ENCODE measurements around the gene SYNPO2. TPM values are rescaled to one million over a fixed set of nuclear protein-coding genes. Genes with fewer than 3 reads are reported as not detected.

SYNPO2 gene
- total and polyA plus RNA-seq, 2 donors (not counting 1 experiment from before 2014, with no cell fraction given), result 0.03 to 0.20 TPM

DNA sequence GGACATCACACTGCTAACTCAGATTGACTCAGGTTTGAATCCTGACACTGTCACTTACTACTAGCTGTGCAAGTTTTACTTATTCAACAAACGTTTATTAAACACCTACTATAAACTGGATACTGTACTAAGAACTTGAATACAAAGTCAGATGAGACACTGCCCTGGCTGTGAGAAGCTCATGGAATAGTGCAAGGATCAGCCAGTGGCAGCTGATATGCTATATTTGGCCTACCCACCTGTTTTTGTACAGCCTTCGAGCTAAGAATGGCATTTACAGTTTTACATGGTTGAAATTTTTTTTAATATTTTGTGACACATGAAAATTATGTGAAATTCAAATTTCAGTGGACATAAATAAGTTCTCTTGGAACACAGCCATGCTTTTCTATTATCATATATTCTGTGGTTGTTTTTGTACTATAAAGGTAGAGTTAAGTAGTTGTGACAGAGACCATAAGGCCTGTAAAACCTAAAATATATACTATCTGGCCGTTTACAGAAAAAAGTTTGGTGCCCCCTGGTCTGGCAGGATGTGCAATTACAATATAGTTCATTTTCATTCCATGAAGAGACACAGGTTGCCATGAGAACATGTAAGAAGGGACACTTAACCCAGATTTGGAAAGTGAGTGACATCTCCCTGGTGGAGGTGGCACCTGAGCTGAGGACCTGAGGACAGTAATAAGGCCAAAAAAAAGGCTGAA, 49.3 kb upstream of the SYNPO2 start:
- Mint-ChIP-seq H3K4me3 (no peak overlapping the region), H3K27me3 (peaks cover 4% of the 10 kb centered on the region)
- 100% methylated on average over 1 of the region's 3 CpGs for WGBS (ENCODE audit: insufficient coverage)

DNA sequence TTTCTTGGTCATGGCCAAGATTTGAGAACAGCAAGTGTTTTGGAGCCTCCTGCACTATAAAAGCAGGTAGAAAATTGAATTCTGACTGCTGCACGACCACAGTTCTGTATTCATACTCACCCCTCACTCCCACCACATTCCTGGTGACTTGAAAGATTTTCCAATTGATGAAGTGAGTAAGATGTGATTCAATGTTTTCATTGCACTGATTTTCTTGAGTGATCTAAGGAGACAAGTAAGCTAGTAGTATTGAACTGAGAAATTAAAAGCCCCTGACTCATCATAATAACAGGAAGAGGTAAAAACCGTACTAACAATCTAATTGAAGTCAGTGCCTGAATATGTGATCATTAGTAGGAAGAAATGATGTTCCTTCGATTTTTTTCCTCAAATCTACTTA, 46.6 kb upstream of the SYNPO2 start:
- ChIA-PET CTCF (interaction anchor here (1.4 kb wide), 1 partner anchor 12 kb away, joined by 3 read pairs; no protein-coding TSS in a partner anchor), POLR2A (no interaction called here)
- Mint-ChIP-seq H3K4me3 (no peak overlapping the region), H3K27ac (no peak overlapping the region), H3K27me3 (peaks cover 4% of the 10 kb centered on the region), H3K4me1 (no peaks in the 10 kb centered on the region), H3K9me3 (ENCODE audit: insufficient read depth) (no peaks in the 10 kb centered on the region)
- H3K27me3 ChIP-seq (replicated peaks in 1 of 4; ENCODE audit: control extremely low read depth in 1 of 4, control insufficient read depth in 3 of 4, insufficient read depth in 4 of 4, low read length in 3 of 4), result peaks cover 0 to 2% (median 0%) of the 10 kb centered on the region in 4 experiments
- DNase-seq (no peak), ATAC-seq (ENCODE audit: low read depth) (no peak)
- no peaks in the 10 kb centered on the region for H4K20me1 ChIP-seq (ENCODE audit: control insufficient read depth, insufficient read depth, low read length, poor library complexity, severe bottlenecking)
- intact Hi-C loops (cut with micrococcal nuclease), result no loop called here
- H3K4me2 ChIP-seq (replicated peaks; ENCODE audit: low read depth, low read length, poor library complexity, severe bottlenecking), result no peak overlapping the region
- no peaks in the 10 kb centered on the region for H3K36me3 ChIP-seq (replicated peaks in 1 of 2; ENCODE audit: control extremely low read depth in 1 of 2, control insufficient read depth in 1 of 2, extremely low read depth in 1 of 2, insufficient read depth in 2 of 2, low read length in 1 of 2)
- H3K79me2 ChIP-seq (ENCODE audit: control insufficient read depth, insufficient read depth, low read length), result no peaks in the 10 kb centered on the region
- H3K27ac ChIP-seq (ENCODE audit: low read length in 2 of 2), result no peak overlapping the region
- no peaks in the 10 kb centered on the region for H3K9me3 ChIP-seq (ENCODE audit: control extremely low read depth in 1 of 3, control insufficient read depth in 2 of 3, insufficient read depth in 1 of 3, low read length in 2 of 3)
- H3K4me1 ChIP-seq (ENCODE audit: control insufficient read depth in 2 of 2, insufficient read depth in 2 of 2, low read length in 2 of 2), result no peaks in the 10 kb centered on the region
- H3K9ac ChIP-seq (ENCODE audit: low read length), result no peak overlapping the region
- H2AFZ ChIP-seq (ENCODE audit: insufficient read depth, low read depth, low read length, poor library complexity, severe bottlenecking), result no peak overlapping the region
- no peak for TF ChIP-seq EZH2 (IDR thresholded peaks at IDR 0.05; ENCODE audit: borderline replicate concordance, insufficient read depth, low read depth, low read length, poor library complexity, severe bottlenecking)
- TF ChIP-seq, protein P1, sequence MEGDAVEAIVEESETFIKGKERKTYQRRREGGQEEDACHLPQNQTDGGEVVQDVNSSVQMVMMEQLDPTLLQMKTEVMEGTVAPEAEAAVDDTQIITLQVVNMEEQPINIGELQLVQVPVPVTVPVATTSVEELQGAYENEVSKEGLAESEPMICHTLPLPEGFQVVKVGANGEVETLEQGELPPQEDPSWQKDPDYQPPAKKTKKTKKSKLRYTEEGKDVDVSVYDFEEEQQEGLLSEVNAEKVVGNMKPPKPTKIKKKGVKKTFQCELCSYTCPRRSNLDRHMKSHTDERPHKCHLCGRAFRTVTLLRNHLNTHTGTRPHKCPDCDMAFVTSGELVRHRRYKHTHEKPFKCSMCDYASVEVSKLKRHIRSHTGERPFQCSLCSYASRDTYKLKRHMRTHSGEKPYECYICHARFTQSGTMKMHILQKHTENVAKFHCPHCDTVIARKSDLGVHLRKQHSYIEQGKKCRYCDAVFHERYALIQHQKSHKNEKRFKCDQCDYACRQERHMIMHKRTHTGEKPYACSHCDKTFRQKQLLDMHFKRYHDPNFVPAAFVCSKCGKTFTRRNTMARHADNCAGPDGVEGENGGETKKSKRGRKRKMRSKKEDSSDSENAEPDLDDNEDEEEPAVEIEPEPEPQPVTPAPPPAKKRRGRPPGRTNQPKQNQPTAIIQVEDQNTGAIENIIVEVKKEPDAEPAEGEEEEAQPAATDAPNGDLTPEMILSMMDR (IDR thresholded peaks at IDR 0.05), result no peak
- no CpG with 5 or more reads among the region's 3 CpGs for WGBS (ENCODE audit: insufficient coverage)
- no peak overlapping the region for H3K4me3 ChIP-seq (ENCODE audit: control extremely low read depth in 1 of 5, extremely low read depth in 1 of 5, insufficient read depth in 1 of 5, low read depth in 2 of 5, low read length in 4 of 5)

More for the DNA sequence above, 49.3 kb upstream of the SYNPO2 start:
- Histone ChIP-seq H3K27me3 (replicated peaks in 1 of 4; ENCODE audit: control extremely low read depth in 1 of 4, control insufficient read depth in 3 of 4, insufficient read depth in 4 of 4, low read length in 3 of 4) (no peaks in the 10 kb centered on the region), H3K9me3 (ENCODE audit: control extremely low read depth in 1 of 3, control insufficient read depth in 2 of 3, insufficient read depth in 1 of 3, low read length in 2 of 3) (no peaks in the 10 kb centered on the region), H3K36me3 (replicated peaks in 1 of 2; ENCODE audit: control extremely low read depth in 1 of 2, control insufficient read depth in 1 of 2, extremely low read depth in 1 of 2, insufficient read depth in 2 of 2, low read length in 1 of 2) (no peaks in the 10 kb centered on the region), H4K20me1 (ENCODE audit: control insufficient read depth, insufficient read depth, low read length, poor library complexity, severe bottlenecking) (no peaks in the 10 kb centered on the region), H3K9ac (ENCODE audit: low read length) (no peak overlapping the region), H3K4me1 (ENCODE audit: control insufficient read depth in 2 of 2, insufficient read depth in 2 of 2, low read length in 2 of 2) (peaks cover 10 to 11% of the 10 kb centered on the region in 2 donors), H3K79me2 (ENCODE audit: control insufficient read depth, insufficient read depth, low read length) (peaks cover 6% of the 10 kb centered on the region), H3K4me3 (ENCODE audit: control extremely low read depth in 1 of 5, extremely low read depth in 1 of 5, insufficient read depth in 1 of 5, low read depth in 2 of 5, low read length in 4 of 5) (no peak overlapping the region), H2AFZ (ENCODE audit: insufficient read depth, low read depth, low read length, poor library complexity, severe bottlenecking) (peak overlapping the region; percentile 12), H3K4me2 (replicated peaks; ENCODE audit: low read depth, low read length, poor library complexity, severe bottlenecking) (no peak overlapping the region), H3K27ac (ENCODE audit: low read length in 2 of 2) (no peak overlapping the region)
- no peak for DNase-seq
- no peaks in the 10 kb centered on the region for H3K9me3 Mint-ChIP-seq (ENCODE audit: insufficient read depth)
- H3K4me1 Mint-ChIP-seq, result peaks cover 9% of the 10 kb centered on the region
- H3K27ac Mint-ChIP-seq, result no peak overlapping the region
- POLR2A ChIA-PET, result no interaction called here
- CTCF ChIA-PET, result interaction anchor here (1.5 kb wide), 1 partner anchor 201 kb away, joined by 3 read pairs; no protein-coding TSS in a partner anchor
- no peak for ATAC-seq (ENCODE audit: low read depth)
- no peak for TF ChIP-seq EZH2 (IDR thresholded peaks at IDR 0.05; ENCODE audit: borderline replicate concordance, insufficient read depth, low read depth, low read length, poor library complexity, severe bottlenecking)
- TF ChIP-seq, protein P1 (IDR thresholded peaks at IDR 0.05), result no peak
- intact Hi-C loops (cut with micrococcal nuclease), result loop anchor here (5.0 to 10.0 kb wide), 4 partner anchors 152 to 562 kb away; partner anchors contain the start of genes METTL14 and USP53

Data from B cell (primary cell).